Measurements from ENCODE around the gene TMEM37.

Gene TMEM37

GRCh38 chr2:119480184-119480583, 48.5 kb downstream of the TMEM37 start:
- no peak for DNase-seq (ENCODE audit: low read depth)

GRCh38 chr2:119480718-119481142, 49.1 kb downstream of the TMEM37 start:
- DNase-seq (ENCODE audit: low read depth) = no peak

DNA sequence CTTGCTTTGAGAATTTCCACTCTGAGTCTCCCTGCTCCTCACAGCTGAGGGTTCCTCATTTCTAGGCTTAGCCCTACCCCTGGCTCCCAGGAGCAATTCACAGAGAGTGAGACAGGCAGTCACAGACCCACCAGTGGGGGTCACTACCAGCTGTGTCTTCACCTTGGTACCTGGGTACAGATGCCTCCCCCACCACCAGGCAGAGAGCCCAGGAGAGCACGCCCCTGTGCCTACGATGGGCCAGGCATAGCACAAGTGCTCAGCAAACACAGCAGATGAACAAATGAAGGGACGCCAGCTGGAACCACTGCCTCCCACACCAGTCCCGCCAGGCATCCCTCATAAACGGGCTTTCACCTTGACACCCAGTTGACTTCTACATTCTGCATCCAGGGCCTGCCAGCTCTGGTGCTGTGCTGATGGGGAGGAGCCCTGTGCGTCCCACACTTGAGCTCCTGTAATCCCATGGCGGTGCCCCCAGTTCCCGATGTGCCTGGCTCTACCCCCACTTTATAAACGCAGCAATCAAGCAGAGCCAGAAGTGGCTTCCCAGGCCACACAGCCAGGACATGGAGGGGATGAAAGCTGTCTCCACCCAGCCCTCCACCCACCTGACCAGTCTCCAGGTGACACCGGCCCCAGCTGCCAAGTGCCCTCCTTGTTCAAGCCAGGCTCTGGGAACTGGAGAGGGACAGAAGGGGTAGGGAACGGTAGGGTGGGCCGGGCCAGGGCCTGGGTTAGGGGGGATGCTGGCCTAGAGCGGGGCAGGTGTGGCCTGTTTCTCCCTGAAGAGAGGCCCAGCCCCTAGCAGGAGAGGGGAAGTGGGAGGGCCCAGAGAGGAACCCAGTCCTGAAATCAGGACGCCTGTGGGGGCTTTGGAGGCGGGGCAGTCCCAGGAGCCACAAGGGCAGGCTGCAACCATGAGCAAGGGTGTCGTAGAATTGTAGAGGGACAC, 50.1 kb downstream of the TMEM37 start:
- DNase-seq (ENCODE audit: low read depth) = no peak

GRCh38 chr2:119482481-119483394, 51.1 kb downstream of the TMEM37 start:
- DNase-seq (ENCODE audit: low read depth) = no peak

- DNase-seq (ENCODE audit: low read depth) = no peak
Observed at GRCh38 chr2:119483395-119483753, 51.7 kb downstream of the TMEM37 start.

DNA sequence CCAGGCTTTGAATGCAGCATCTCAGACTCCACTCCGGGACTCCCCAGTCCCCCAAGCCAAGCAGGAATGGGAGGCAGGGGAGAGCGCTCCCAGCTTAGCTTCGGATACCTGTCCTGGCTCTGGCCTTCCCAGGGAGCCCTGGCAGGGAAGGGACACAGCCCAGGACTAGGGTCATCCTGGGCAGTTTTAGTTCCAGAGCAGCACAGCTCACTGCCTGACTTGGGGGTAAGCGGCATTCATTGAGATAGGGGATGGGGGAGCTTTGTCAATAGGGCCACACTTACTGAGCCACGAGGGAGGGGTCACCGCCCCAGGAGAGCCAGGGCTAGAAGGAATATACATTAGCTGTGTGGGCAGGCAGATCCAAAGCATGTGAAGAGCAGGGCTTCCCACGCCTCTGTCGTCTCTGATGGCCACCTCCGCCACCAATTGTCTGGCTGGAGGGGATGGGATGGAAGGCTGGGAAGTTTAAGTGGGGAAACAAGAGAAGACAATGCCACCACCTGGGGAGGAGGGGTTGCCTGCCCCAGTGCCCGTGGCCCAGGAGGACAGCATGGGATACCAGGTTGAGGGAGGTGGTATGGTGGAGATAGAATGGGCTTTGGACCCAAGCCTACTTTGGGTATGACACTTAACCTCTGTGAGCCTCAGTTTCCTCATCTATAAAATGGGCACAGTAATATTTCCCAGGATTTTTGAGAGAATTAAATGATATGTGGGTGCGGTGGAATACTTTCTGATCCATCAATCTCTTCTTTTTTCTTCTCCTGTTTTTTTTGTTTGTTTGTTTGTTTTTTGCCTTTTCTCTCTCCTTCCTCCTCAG, 52.5 kb downstream of the TMEM37 start:
- no peak for DNase-seq (ENCODE audit: low read depth)

DNA sequence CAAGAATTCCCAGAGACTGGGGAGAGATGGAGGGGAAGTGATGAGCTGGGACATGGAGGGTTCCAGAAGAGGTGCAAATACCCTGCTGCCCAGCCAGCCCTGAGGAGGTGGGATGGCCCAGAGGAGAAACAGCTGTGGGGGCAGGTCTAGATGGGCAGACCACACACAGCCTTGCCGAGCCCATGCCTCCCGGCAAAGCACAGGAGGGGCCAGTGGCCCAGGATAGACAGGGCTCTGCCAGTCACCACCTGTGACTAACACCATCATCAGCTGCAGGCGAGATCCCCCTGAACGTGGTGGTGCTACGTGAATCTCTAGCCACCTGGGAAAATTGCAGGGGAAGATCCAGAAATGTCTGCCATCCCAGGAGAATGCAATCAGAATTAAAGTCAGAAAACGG, 53.2 kb downstream of the TMEM37 start:
- DNase-seq (ENCODE audit: low read depth) = no peak

DNA sequence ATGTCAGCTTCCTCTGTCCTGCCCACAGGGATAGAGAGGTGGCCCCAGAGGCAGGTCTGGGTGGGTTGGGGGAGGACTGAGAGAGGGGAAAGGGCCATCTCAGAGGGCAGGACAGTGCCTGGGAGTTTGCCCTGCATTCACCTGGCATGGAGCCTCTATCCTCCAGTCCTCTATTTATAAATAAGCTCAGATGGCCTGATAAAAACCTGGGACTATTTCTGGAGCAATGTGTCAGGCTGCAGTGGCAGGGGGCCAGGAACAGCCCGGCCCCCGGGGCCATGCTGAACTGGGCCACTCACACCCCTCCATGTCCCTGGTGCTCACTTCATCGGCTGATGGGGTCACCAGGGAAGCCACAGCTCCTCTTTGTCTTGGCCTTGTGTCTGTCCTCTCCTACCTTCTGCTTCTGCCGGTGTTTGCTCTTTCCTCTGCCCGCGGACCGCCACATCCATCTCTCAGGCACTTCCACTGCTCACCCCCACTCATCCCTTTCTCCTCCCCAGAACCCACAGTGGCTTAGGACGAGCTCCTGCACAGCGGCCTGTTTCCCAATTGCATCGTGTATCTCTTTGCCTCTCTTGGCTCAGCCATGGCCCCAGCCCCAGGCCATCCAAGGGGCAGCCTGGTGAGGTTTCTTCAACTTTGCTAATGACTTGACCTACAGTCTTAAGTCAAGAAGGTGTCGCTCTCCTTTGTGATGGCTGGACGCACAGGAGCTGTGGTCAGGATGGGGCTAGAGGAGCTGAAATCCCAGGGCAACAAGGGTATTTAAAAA, 53.9 kb downstream of the TMEM37 start:
- DNase-seq (ENCODE audit: low read depth) = no peak

DNA sequence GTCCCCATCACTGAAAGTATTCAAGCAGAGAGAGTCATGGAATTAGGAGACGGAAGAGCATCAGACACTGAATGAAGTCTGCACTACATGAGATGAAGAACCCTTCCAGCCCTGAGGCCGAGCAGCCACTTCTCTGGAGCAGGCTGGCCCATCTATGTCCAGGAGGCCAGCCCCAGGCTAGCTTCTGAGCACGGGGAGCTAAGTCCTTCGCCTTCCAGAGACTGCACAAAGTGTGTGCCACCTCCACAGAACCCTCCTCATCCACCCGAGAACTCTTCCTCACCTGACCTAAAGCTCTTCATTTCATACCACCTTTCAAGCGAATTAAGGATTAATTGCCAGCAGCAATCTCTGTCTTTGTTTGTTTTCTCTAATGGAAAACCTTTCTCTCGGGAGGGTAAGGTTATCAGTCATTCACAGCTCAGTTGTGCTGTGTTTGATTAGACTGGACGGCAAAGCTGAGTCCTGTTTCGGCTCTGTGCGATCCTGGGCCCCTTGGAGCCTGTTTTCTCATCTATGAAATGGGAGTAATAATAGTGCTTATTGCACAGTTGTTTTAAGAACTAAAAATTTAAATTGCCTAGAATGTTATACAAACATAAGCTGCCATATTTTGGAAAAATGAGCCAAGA, 54.7 kb downstream of the TMEM37 start:
- no peak for DNase-seq (ENCODE audit: low read depth)

GRCh38 chr2:119486886-119487285, 55.2 kb downstream of the TMEM37 start:
- no peak for DNase-seq (ENCODE audit: low read depth)

DNA sequence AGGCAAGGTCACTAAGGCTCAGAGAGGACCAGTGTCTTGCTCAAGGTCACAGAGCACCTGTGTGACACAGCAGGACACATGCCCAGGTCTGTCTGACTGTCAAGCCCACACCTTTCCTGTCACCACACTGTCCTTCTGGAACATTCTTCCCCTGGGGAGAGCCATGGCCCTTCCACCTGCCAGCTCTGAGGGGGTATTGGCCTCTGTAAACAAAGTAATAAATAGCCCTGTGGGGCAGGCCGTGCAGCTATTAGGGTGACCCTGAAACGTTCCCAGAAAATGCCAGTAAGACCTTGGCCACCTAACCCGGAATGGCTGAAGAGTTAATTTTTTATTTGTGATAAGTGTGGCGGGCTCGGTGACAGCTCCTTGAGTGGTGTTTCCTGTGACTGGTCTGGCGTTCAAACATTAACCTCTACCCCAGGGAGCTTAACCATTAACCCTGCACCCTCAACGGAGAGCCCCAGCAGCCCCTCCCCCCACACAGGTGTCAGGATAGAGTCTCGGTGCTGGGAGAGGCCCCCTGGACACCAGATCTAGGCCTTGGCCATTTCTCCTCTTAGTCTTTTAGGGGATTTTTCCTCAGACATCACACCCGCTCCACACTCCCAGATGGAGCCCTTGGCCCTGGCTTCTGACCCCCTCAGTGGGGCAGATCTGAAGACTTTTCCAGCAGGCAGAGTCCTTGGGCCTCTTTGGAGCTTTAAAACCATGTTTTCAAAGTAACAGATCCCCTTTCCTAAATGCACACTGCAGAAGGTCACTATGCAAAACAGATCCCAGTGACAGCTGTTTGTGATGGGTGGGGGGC, 56.0 kb downstream of the TMEM37 start:
- no peak for DNase-seq (ENCODE audit: low read depth)
